Endothelial cell (in vitro differentiated cells): ENCODE measurements around the gene IGFBP2. TPM values are rescaled to one million over a fixed set of nuclear protein-coding genes. Genes with fewer than 3 reads are reported as not detected.

Experiments
- DNase-seq: peaks from one replicate; pipeline ENCODE4 v3.0.0; 2021; ENCODE audit warnings: low spot score
- H3K27ac Mint-ChIP-seq: one replicate; pipeline ENCODE4 v1.8.0; 2021; ENCODE audit warnings: mixed read lengths, inconsistent platforms; ENCODE audit not compliant: unreplicated experiment
- H3K27me3 Mint-ChIP-seq: one replicate; pipeline ENCODE4 v1.8.0; 2021; ENCODE audit warnings: mild to moderate bottlenecking, moderate library complexity, mixed read lengths, inconsistent platforms; ENCODE audit not compliant: unreplicated experiment
- H3K36me3 Mint-ChIP-seq: one replicate; pipeline ENCODE4 v1.8.0; 2021; ENCODE audit warnings: mild to moderate bottlenecking, low read depth, mixed read lengths, inconsistent platforms; ENCODE audit not compliant: unreplicated experiment
- H3K4me1 Mint-ChIP-seq: one replicate; pipeline ENCODE4 v1.8.0; 2021; ENCODE audit warnings: mild to moderate bottlenecking, mixed read lengths, inconsistent platforms; ENCODE audit not compliant: unreplicated experiment
- H3K4me3 Mint-ChIP-seq: one replicate; pipeline ENCODE4 v1.8.0; 2021; ENCODE audit warnings: mild to moderate bottlenecking, mixed read lengths, inconsistent platforms; ENCODE audit not compliant: unreplicated experiment
- H3K9me3 Mint-ChIP-seq: one replicate; pipeline ENCODE4 v1.8.0; 2021; ENCODE audit warnings: mixed read lengths, inconsistent platforms; ENCODE audit not compliant: unreplicated experiment
- total RNA-seq: library from RNA; stranded (reverse); fragmentation: NEBNext Ultra II Directional; extraction: Animal tissue kit (Norgen Biotek cat#: 25700); gene quantifications from one replicate; pipeline ENCODE4 v1.2.1, GENCODE V29; 2021; ENCODE audit not compliant: unreplicated experiment
- TF ChIP-seq, protein P1 (sequence below): fragments of 200-600 bp; sonication (generic); IDR thresholded peaks from one replicate; pipeline ENCODE4 v1.5.0; 2021; ENCODE audit warnings: antibody characterized with exemption; ENCODE audit not compliant: unreplicated experiment

IGFBP2 gene
- total RNA-seq, 1 donor from 2014 or later, result 1,170 TPM

- H3K27me3 Mint-ChIP-seq, result peaks cover 28% of the 10 kb centered on the region
- peak overlapping the region; percentile 90 for H3K4me3 Mint-ChIP-seq
- H3K36me3 Mint-ChIP-seq, result no peaks in the 10 kb centered on the region
- TF ChIP-seq, protein P1, sequence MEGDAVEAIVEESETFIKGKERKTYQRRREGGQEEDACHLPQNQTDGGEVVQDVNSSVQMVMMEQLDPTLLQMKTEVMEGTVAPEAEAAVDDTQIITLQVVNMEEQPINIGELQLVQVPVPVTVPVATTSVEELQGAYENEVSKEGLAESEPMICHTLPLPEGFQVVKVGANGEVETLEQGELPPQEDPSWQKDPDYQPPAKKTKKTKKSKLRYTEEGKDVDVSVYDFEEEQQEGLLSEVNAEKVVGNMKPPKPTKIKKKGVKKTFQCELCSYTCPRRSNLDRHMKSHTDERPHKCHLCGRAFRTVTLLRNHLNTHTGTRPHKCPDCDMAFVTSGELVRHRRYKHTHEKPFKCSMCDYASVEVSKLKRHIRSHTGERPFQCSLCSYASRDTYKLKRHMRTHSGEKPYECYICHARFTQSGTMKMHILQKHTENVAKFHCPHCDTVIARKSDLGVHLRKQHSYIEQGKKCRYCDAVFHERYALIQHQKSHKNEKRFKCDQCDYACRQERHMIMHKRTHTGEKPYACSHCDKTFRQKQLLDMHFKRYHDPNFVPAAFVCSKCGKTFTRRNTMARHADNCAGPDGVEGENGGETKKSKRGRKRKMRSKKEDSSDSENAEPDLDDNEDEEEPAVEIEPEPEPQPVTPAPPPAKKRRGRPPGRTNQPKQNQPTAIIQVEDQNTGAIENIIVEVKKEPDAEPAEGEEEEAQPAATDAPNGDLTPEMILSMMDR, result no peak
- H3K9me3 Mint-ChIP-seq, result no peaks in the 10 kb centered on the region
- H3K27ac Mint-ChIP-seq, result peak overlapping the region; percentile 45
- peak; percentile 81 for DNase-seq
- H3K4me1 Mint-ChIP-seq, result peaks cover 24% of the 10 kb centered on the region
These were observed 59.6 kb downstream of the IGFBP2 start for GRCh38 chr2:216692636-216693413.

DNA sequence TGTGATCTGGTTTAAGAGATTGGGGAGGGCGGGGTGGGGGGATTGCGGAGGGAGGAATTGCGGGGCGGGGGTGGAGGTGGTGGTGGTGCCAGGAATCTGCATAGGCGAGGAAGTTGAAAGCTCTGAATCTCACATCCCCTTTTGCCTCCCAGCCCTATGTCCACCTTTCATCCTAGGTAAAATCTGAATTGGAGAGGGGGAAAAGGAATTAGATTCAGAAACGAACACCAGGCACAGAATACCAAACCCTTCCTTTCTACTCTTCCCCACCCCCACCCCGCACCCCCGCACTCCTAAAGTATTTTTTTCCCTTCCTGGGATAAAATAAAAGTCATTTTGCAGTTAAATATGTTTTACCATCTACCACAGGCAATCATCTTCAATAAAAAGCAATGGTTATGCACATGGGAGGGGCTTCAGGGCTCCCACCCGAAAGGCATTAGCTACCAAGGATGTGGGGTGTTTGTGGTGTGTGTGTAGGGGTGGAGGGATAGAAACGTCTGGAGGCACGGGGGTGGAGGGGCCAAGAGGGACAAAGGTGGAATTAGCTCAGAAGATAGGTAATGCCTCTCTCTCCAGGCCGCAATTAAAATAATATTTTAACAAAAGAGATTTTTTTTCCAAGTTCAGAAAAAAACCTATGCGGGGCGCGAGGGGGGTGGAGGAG lies 60.3 kb downstream of the IGFBP2 start:
- Mint-ChIP-seq H3K4me3 (peak overlapping the region; percentile 70), H3K27me3 (peaks cover 28% of the 10 kb centered on the region), H3K36me3 (no peaks in the 10 kb centered on the region), H3K27ac (no peak overlapping the region), H3K9me3 (no peaks in the 10 kb centered on the region), H3K4me1 (peaks cover 24% of the 10 kb centered on the region)
- DNase-seq, result no peak
- TF ChIP-seq, protein P1, result no peak

DNA sequence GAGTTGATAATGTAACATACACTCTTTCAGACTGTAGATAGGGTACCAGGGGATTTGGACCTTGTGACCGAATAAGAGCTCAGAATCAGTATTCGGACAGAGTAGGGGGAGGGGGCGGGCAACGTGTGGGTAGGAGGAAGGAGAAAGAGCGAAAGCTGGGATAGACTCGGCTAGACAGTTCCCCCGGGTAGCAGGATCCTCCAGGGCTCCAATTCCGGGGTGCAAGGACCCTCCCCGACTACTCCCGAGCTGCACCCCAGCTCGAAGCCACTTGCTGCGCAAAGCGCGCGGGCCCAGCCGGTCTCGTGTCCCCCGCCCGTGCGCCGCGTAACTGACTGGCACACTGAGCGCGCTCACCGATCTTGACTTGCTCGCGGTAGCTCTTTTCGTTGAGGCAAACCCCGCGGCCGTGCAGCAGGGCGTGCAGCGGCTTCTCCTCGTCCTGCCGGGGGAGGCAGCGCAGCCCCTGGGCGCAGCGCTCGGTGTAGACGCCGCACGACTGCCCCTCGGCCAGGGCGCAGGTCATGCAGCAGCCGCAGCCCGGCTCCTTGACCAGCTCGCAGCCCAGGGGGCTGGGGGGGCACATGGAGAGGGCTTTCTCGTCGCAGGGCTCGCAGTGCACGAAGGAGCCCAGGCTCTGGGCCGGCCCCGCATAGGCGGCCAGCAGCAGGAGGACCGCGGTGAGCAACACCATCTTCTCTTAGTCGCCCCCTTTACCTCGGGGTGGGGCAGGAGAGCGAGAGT lies 61.0 kb downstream of the IGFBP2 start:
- H3K9me3 Mint-ChIP-seq, result no peaks in the 10 kb centered on the region
- peak; percentile 68 for DNase-seq
- no peak overlapping the region for H3K27ac Mint-ChIP-seq
- no peaks in the 10 kb centered on the region for H3K36me3 Mint-ChIP-seq
- TF ChIP-seq, protein P1, result no peak
- peak overlapping the region; percentile 70 for H3K4me3 Mint-ChIP-seq
- peaks cover 24% of the 10 kb centered on the region for H3K4me1 Mint-ChIP-seq
- peaks cover 28% of the 10 kb centered on the region for H3K27me3 Mint-ChIP-seq

DNA sequence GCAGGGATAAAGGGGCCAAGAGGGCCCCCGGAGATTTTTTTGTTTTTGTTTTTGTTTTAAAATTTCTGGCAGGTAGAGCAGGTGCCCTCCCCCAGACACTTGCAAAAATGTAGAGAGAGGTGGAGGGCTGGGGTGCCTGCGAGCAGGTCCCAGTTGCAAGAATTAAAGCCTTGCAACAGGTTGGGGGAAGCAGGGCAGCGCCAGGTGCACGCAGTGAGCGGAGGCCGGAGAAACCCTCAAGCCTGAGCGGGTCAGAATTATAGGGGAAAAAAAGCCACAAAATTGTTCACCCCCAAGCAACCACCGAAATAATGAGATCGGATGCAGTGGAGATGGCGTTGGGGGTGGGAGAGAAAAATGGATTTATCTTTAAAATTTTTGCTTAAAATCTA lies 61.6 kb downstream of the IGFBP2 start:
- DNase-seq, result no peak
- H3K27me3 Mint-ChIP-seq, result peaks cover 28% of the 10 kb centered on the region
- H3K36me3 Mint-ChIP-seq, result no peaks in the 10 kb centered on the region
- peaks cover 24% of the 10 kb centered on the region for H3K4me1 Mint-ChIP-seq
- TF ChIP-seq, protein P1, result no peak
- no peak overlapping the region for H3K27ac Mint-ChIP-seq
- no peak overlapping the region for H3K4me3 Mint-ChIP-seq
- H3K9me3 Mint-ChIP-seq, result no peaks in the 10 kb centered on the region
